ENCODE data around the gene ABHD6. TPM values are rescaled to one million over a fixed set of nuclear protein-coding genes. Genes with fewer than 3 reads are reported as not detected.
A peak's percentile ranks its signal among the peaks of the same experiment; 100 is the strongest.

ABHD6 gene
- total RNA-seq, 4 donors from 2014 or later, result 5.8 to 14.0 (median 9.6) TPM

DNA sequence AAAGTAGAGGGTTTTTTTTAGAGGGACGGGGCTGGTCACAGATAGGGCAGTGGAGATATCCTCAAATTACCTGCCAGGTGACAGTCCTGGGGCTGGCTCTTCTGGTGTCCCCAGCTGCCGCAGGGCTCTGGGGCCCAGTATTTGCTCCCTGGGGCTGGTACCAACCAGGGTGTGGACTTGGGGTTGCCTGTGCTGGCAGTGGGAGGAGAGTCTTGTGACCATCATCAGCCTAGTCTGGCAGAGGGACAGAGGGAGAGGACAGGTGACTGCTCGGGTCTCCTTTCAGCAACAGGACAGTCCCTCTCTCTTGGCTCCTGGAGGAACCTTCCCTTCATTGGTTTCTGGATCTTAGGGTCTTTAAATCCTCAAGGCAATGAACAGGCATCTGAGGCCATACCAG, 60.6 kb downstream of the ABHD6 start:
- no peak for TF ChIP-seq POLR2A (IDR thresholded peaks at IDR 0.05)
- TF ChIP-seq, protein P1, sequence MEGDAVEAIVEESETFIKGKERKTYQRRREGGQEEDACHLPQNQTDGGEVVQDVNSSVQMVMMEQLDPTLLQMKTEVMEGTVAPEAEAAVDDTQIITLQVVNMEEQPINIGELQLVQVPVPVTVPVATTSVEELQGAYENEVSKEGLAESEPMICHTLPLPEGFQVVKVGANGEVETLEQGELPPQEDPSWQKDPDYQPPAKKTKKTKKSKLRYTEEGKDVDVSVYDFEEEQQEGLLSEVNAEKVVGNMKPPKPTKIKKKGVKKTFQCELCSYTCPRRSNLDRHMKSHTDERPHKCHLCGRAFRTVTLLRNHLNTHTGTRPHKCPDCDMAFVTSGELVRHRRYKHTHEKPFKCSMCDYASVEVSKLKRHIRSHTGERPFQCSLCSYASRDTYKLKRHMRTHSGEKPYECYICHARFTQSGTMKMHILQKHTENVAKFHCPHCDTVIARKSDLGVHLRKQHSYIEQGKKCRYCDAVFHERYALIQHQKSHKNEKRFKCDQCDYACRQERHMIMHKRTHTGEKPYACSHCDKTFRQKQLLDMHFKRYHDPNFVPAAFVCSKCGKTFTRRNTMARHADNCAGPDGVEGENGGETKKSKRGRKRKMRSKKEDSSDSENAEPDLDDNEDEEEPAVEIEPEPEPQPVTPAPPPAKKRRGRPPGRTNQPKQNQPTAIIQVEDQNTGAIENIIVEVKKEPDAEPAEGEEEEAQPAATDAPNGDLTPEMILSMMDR (IDR thresholded peaks at IDR 0.05 in 4 of 5, conservative IDR thresholded peaks at IDR 0.05 in 1 of 5), result no peak
- no peaks in the 10 kb centered on the region for H3K36me3 ChIP-seq
- H3K27ac ChIP-seq, result peak overlapping the region in 1 of 4 donors; percentile 45
- peak in 1 of 2 donors; percentile 48 for ATAC-seq
- H3K27me3 ChIP-seq, result peaks cover 0 to 4% (median 0%) of the 10 kb centered on the region in 3 donors
- peaks cover 0 to 14% of the 10 kb centered on the region in 2 donors for H3K4me1 ChIP-seq
- H3K4me3 ChIP-seq, result no peak overlapping the region
- no peaks in the 10 kb centered on the region for H3K9me3 ChIP-seq
- DNase-seq, result peak in 1 of 2 donors; percentile 22
- in situ Hi-C loops (cut with MboI; ENCODE audit: low sequenced_read_pairs in 4 of 4) (loop anchor here in 1 of 4 donors (10.0 kb wide), 1 partner anchor 113 kb away; no protein-coding TSS in a partner anchor), intact Hi-C loops (cut with DNase I; ENCODE audit: low total_unique reads) (no loop called here)

DNA sequence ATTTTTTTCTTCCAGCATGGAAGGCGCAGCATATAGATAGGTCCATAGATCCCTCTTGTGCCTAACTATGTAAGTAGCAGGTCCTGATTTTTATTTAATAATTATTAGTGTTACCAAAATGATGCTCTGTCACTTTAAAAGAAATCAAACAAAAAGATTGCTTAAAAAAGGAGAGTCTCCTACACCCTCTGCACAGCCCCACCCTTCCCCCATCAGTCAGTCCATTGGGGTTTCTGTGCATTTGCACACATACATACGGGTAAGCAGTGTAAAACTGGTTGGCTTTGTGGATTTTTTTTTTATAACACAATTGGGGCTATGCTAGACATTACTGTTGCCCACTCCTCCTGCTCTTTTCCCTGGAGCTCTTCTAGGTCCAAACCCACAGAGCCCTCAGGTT, 61.5 kb downstream of the ABHD6 start:
- intact Hi-C loops (cut with DNase I; ENCODE audit: low total_unique reads) (no loop called here), in situ Hi-C loops (cut with MboI; ENCODE audit: low sequenced_read_pairs in 4 of 4) (loop anchor here in 1 of 4 donors (10.0 kb wide), 1 partner anchor 114 kb away; no protein-coding TSS in a partner anchor)
- no peaks in the 10 kb centered on the region for H3K36me3 ChIP-seq
- H3K27ac ChIP-seq, result no peak overlapping the region
- H3K4me1 ChIP-seq, result peaks cover 0 to 14% of the 10 kb centered on the region in 2 donors
- no peak overlapping the region for H3K4me3 ChIP-seq
- no peak for ATAC-seq
- no peak for DNase-seq
- TF ChIP-seq, protein P1 (IDR thresholded peaks at IDR 0.05 in 4 of 5, conservative IDR thresholded peaks at IDR 0.05 in 1 of 5), result no peak
- no peak for TF ChIP-seq POLR2A (IDR thresholded peaks at IDR 0.05)
- H3K9me3 ChIP-seq, result no peaks in the 10 kb centered on the region
- H3K27me3 ChIP-seq, result peaks cover 0 to 4% (median 0%) of the 10 kb centered on the region in 3 donors

DNA sequence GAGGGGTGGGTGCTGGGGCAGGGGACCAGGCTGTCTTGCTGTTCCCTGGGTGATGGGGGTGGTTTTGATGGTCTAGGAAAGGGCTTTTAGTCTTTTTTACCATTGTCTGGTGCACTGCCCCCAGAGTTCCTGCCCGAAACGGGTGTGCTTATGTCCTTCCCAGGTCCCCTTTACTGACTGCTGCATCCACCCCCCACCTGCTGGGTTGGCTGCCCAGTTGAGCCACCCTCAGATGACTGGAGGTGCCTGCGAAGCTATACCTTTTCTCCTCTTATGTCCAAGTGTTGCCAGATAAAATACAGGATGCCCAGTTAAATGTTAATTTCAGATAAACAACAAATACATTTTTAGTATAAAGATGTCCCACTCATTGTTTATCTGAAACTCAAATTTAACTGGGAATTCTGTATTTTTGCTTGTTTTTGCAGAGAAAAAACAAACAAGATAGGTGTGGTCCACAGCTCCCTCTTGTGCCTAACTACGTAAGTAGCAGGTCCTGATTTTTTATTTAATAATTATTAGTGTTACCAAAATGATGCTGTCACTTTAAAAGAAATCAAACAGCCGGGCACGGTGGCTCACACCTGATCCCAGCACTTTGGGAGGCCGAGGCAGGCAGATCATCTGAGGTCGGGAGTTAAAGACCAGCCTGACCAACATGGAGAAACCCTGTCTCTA, 62.4 kb downstream of the ABHD6 start:
- H3K27ac ChIP-seq, result no peak overlapping the region
- DNase-seq (no peak), ATAC-seq (no peak)
- peaks cover 0 to 14% of the 10 kb centered on the region in 2 donors for H3K4me1 ChIP-seq
- no peaks in the 10 kb centered on the region for H3K9me3 ChIP-seq
- in situ Hi-C loops (cut with MboI; ENCODE audit: low sequenced_read_pairs in 4 of 4) (loop anchor here (5.0 to 10.0 kb wide), 4 partner anchors 65 to 195 kb away; partner anchors contain the start of genes ABHD6 (in 1 of the 4) and KCTD6 (in 1 of the 4)), intact Hi-C loops (cut with DNase I; ENCODE audit: low total_unique reads) (loop anchor here (2.0 kb wide), 1 partner anchor 113 kb away; no protein-coding TSS in a partner anchor)
- no peak overlapping the region for H3K4me3 ChIP-seq
- no peaks in the 10 kb centered on the region for H3K36me3 ChIP-seq
- TF ChIP-seq, protein P1 (IDR thresholded peaks at IDR 0.05 in 4 of 5, conservative IDR thresholded peaks at IDR 0.05 in 1 of 5), result peak; percentile 30 to 59 (median 44)
- TF ChIP-seq POLR2A (IDR thresholded peaks at IDR 0.05), result no peak
- peaks cover 0 to 4% (median 0%) of the 10 kb centered on the region in 3 donors for H3K27me3 ChIP-seq

- in situ Hi-C loops (cut with MboI; ENCODE audit: low sequenced_read_pairs in 4 of 4), result loop anchor here in 3 of 4 donors (10.0 kb wide), 3 partner anchors 71 to 189 kb away; partner anchors contain the start of genes ABHD6 (in 1 of the 3) and KCTD6 (in 1 of the 3)
Observed at GRCh38 chr3:58305882-58306711, 68.5 kb downstream of the ABHD6 start, which contains the start of the genes HTD2 and RPP14. Gene HTD2, plus strand, starts transcription at chr3:58306520. Its CDS starts 11,094 bp downstream, at chr3:58317614. Gene RPP14, plus strand, starts transcription at chr3:58306245. Its CDS starts 4,085 bp downstream, at chr3:58310330.

More at GRCh38 chr3:58305882-58306711, 68.5 kb downstream of the ABHD6 start, which contains the start of the genes HTD2 and RPP14:
- Histone ChIP-seq H3K9me3 (no peaks in the 10 kb centered on the region), H3K4me3 (peak within 1 kb of the TSS; percentile 60 to 88 (median 80)), H3K27me3 (peaks cover 0 to 2% (median 0%) of the 10 kb centered on the region in 3 donors), H3K36me3 (peaks cover 0 to 12% of the 10 kb centered on the region in 2 donors), H3K4me1 (peaks cover 30 to 35% of the 10 kb centered on the region in 2 donors), H3K27ac (peak within 1 kb of the TSS; percentile 89 to 99 (median 95))
- TF ChIP-seq, protein P1 (IDR thresholded peaks at IDR 0.05 in 4 of 5, conservative IDR thresholded peaks at IDR 0.05 in 1 of 5), result peak; percentile 92 to 97 (median 95)
- TF ChIP-seq POLR2A (IDR thresholded peaks at IDR 0.05), result peak; percentile 80 to 86
- intact Hi-C loops (cut with DNase I; ENCODE audit: low total_unique reads), result loop anchor here (1.0 to 5.0 kb wide), 8 partner anchors 26 to 709 kb away; partner anchors contain the start of genes ABHD6, ARF4, KCTD6 and PDHB
- ATAC-seq (peak; percentile 87 to 90), DNase-seq (peak; percentile 96 to 98)

Data from gastrocnemius medialis (tissue), 4 donors.